Nephron (organoid): ENCODE measurements around the gene SLC50A1.

Experiments
- H3K27ac Mint-ChIP-seq, 3 experiments: 2 replicates each; pipeline ENCODE4 v1.8.0; 2020; ENCODE audit warnings: mixed read lengths in 3 of 3, mild to moderate bottlenecking in 2 of 3, moderate library complexity in 1 of 3
- H3K27me3 Mint-ChIP-seq: 2 replicates; pipeline ENCODE4 v1.8.0; 2021; ENCODE audit warnings: low read depth, mild to moderate bottlenecking, moderate library complexity, mixed read lengths
- H3K36me3 Mint-ChIP-seq: 2 replicates; pipeline ENCODE4 v1.8.0; 2020; ENCODE audit warnings: low read depth, mixed read lengths
- H3K4me1 Mint-ChIP-seq: 2 replicates; pipeline ENCODE4 v1.8.0; 2020; ENCODE audit warnings: mixed read lengths
- H3K4me3 Mint-ChIP-seq, 3 experiments: 2 replicates each; pipeline ENCODE4 v1.8.0; 2020; ENCODE audit warnings: mild to moderate bottlenecking in 3 of 3, mixed read lengths in 3 of 3, moderate library complexity in 2 of 3
- H3K9me3 Mint-ChIP-seq: 2 replicates; pipeline ENCODE4 v1.8.0; 2020; ENCODE audit warnings: mixed read lengths
- TF ChIP-seq, protein P1 (sequence below), 3 experiments: fragments of 200-600 bp; sonication (generic); IDR thresholded peaks; one replicate each; pipeline ENCODE4 v1.5.0; 2021; ENCODE audit warnings: antibody characterized with exemption in 3 of 3; ENCODE audit not compliant: unreplicated experiment in 3 of 3

SLC50A1 gene

DNA sequence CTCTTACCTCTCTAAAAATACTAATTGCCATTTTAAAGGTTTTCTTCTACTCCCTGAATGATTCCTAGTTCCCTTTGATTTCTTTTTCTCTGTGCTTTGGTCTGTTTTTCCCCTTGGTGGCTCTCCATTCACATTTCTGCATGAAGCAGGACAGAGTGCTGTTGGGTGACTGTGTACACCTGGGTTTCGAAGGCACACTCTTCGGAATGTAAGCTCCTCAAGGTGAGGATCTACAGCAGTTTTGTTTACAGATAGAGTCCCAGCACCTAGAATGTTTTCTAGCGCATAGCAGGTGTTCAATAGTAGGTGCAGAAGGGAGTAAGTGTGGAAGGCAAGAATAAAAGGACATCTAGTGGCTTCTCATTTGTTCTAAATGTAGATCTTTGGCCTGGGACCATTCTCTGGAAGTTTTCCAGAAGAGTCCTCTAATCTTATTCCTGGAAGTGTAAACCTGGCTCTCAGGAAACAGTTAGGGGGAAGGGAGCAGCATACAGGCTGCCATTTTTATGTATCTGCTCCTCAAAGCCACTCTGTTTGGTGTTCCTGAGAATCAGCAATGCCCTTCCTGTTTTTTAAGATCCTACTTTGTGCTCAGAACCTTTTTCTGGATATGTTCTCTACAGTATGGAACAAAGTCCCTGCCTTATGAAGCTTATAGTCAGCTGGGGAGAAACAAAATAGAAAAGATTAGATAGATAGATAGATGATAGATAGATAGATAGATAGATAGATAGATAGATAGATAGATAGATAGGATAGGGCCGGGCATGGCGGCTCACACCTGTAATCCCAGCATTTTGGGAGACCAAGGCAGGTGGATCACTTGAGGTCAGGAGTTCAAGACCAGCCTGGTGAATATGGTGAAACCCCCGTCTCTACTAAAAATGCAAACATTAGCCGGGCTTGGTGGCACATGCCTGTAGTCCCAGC, 30.8 kb upstream of the SLC50A1 start:
- TF ChIP-seq, protein P1, sequence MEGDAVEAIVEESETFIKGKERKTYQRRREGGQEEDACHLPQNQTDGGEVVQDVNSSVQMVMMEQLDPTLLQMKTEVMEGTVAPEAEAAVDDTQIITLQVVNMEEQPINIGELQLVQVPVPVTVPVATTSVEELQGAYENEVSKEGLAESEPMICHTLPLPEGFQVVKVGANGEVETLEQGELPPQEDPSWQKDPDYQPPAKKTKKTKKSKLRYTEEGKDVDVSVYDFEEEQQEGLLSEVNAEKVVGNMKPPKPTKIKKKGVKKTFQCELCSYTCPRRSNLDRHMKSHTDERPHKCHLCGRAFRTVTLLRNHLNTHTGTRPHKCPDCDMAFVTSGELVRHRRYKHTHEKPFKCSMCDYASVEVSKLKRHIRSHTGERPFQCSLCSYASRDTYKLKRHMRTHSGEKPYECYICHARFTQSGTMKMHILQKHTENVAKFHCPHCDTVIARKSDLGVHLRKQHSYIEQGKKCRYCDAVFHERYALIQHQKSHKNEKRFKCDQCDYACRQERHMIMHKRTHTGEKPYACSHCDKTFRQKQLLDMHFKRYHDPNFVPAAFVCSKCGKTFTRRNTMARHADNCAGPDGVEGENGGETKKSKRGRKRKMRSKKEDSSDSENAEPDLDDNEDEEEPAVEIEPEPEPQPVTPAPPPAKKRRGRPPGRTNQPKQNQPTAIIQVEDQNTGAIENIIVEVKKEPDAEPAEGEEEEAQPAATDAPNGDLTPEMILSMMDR (IDR thresholded peaks at IDR 0.05; ENCODE audit: unreplicated experiment in 3 of 3) = no peak
- Mint-ChIP-seq H3K4me3 (no peak overlapping the region), H3K4me1 (peaks cover 4% of the 10 kb centered on the region), H3K27me3 (peaks cover 16% of the 10 kb centered on the region), H3K9me3 (no peaks in the 10 kb centered on the region), H3K27ac (no peak overlapping the region), H3K36me3 (no peaks in the 10 kb centered on the region)

DNA sequence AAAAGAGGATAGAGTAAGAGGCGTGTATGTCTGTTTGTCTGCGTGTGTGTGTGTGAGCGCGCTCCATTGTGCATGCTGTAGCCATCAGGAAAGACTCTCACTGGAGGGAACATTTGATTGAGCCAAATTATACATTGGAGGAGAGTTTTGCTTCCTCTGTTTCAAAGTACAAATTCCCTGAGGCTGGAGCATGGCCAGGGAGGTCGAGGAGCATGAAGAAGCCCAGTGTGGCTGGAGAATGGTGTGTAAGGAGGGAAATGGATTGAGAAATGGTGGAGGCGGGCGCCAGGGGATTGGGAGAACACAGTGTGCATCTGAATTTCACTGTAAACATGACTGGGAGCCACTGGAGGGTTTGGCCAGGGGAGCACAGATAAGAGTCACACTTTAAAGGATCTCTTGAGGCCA, 30.0 kb upstream of the SLC50A1 start:
- Mint-ChIP-seq H3K4me3 (no peak overlapping the region), H3K27ac (no peak overlapping the region), H3K36me3 (no peaks in the 10 kb centered on the region), H3K4me1 (peaks cover 4% of the 10 kb centered on the region), H3K9me3 (no peaks in the 10 kb centered on the region), H3K27me3 (peaks cover 16% of the 10 kb centered on the region)
- TF ChIP-seq, protein P1 (IDR thresholded peaks at IDR 0.05; ENCODE audit: unreplicated experiment in 3 of 3) = no peak

DNA sequence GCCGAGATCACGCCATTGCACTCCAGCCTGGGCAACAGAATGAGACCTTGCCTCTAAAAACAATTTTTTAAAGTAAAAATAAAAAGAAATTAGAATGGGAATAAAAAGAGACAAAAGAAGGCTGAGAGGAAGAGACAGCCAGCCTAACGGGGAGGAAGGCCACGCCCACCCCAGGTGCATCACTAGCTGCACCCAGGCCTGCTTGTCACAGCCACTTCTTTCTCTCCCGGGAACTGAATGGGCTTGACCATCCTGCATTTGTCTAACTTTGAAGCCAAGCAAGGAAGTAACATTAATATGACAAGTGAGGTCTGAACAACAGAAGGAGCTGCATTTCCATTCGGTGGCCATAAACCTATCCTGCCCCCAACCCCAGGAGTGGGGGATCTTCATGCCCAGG, 28.8 kb upstream of the SLC50A1 start:
- H3K27ac Mint-ChIP-seq = no peak overlapping the region
- H3K9me3 Mint-ChIP-seq = no peaks in the 10 kb centered on the region
- H3K27me3 Mint-ChIP-seq = peaks cover 16% of the 10 kb centered on the region
- H3K36me3 Mint-ChIP-seq = no peaks in the 10 kb centered on the region
- H3K4me3 Mint-ChIP-seq = no peak overlapping the region
- TF ChIP-seq, protein P1 (IDR thresholded peaks at IDR 0.05; ENCODE audit: unreplicated experiment in 3 of 3) = no peak
- peaks cover 4% of the 10 kb centered on the region for H3K4me1 Mint-ChIP-seq

DNA sequence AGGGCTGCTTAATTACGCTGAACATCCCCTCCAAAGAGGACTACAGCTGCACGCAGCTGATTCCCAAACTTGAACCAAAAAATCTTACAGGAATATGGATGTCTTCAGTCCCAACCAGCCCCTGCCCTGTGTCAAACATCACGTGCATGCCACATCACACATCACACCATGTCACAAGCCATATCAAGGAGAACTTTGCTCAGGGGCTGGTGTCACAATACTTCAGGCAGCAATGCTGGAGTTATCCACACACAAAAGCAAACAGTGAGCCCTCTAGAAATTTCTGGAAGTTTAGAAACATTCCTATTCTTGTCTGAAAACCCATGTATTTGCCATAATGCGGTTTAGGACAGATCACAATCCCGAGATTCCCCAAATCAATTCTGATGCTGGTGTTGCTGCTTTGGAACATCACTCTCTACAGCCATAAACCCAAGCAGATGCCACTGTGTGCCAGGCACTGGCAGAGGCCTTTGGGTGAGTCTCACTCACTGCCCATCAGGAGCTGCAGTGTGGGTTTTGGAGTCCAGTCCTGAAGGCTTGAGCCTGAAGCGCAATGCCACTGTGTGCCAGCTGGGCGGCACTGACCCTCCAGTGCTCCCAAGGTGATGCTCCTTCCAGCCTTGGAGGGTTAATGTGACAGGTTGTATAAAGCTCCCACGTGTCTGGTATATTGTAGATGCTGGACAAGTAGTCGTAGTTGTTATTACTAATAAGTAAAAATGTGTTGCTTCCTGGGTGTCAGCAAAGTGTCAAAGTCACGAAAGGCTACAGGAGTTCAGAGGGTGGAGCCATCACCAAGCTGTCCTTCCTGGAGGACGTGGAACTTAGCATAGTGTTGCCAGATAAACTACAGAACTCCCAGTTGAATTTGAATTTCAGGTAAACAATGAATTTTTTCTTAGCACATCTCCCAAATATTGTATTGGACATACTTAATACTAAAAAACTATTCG, 28.1 kb upstream of the SLC50A1 start:
- Mint-ChIP-seq H3K36me3 (no peaks in the 10 kb centered on the region), H3K4me3 (no peak overlapping the region), H3K27ac (no peak overlapping the region), H3K9me3 (no peaks in the 10 kb centered on the region), H3K4me1 (peaks cover 4% of the 10 kb centered on the region), H3K27me3 (peaks cover 16% of the 10 kb centered on the region)
- TF ChIP-seq, protein P1 (IDR thresholded peaks at IDR 0.05; ENCODE audit: unreplicated experiment in 3 of 3) = no peak

DNA sequence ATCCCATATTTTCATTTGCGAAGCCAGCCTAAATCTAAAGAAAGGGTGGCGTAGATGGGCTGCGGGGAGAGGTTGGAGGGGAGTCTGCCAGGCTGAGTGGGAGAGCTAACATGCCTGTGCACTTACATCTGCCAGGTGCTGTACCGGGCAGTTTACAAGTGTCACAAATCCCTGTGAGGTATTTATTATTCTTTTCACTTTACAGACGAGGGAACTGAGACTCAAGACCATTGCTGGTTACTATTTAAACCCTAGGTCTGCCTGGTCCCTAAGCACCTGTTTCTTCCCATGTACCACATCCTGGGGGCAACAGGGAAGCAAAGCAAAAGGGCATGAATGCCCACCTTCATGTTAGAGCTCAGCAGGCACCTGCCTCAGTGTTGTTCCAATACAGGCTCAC, 27.4 kb upstream of the SLC50A1 start:
- peaks cover 16% of the 10 kb centered on the region for H3K27me3 Mint-ChIP-seq
- H3K4me3 Mint-ChIP-seq = no peak overlapping the region
- peaks cover 4% of the 10 kb centered on the region for H3K4me1 Mint-ChIP-seq
- TF ChIP-seq, protein P1 (IDR thresholded peaks at IDR 0.05; ENCODE audit: unreplicated experiment in 3 of 3) = no peak
- H3K36me3 Mint-ChIP-seq = no peaks in the 10 kb centered on the region
- no peak overlapping the region for H3K27ac Mint-ChIP-seq
- H3K9me3 Mint-ChIP-seq = no peaks in the 10 kb centered on the region
